HEK293 (cell line): Measurements from ENCODE around the gene SAE1.

Experiments
- KLF8 ChIP-seq: fragments of 450-650 bp; formaldehyde crosslinking; IDR thresholded peaks from 2 replicates; pipeline ENCODE4 v1.5.1; 2016; ENCODE audit warnings: missing biosample characterization, missing genetic modification characterization
- SCRT1 ChIP-seq: fragments of 450-650 bp; formaldehyde crosslinking; IDR thresholded peaks from 2 replicates; pipeline ENCODE4 v1.5.1; 2016; ENCODE audit warnings: missing biosample characterization, missing genetic modification characterization, borderline replicate concordance
- SP7 ChIP-seq: fragments of 450-650 bp; formaldehyde crosslinking; IDR thresholded peaks from 2 replicates; pipeline ENCODE4 v1.5.1; 2016; ENCODE audit warnings: missing biosample characterization, missing genetic modification characterization
- ZBTB26 ChIP-seq: fragments of 450-650 bp; formaldehyde crosslinking; optimal IDR thresholded peaks from 2 replicates; pipeline ENCODE3; 2016; ENCODE audit warnings: missing biosample characterization, mild to moderate bottlenecking, missing genetic modification characterization
- ZFHX2 ChIP-seq: fragments of 450-650 bp; formaldehyde crosslinking; conservative IDR thresholded peaks from 2 replicates; pipeline ENCODE4 v1.5.1; 2016; ENCODE audit warnings: missing biosample characterization, missing genetic modification characterization
- ZFP37 ChIP-seq: fragments of 450-650 bp; formaldehyde crosslinking; IDR thresholded peaks from 2 replicates; pipeline ENCODE4 v1.5.1; 2016; ENCODE audit warnings: missing biosample characterization, missing genetic modification characterization
- ZNF174 ChIP-seq: fragments of 450-650 bp; formaldehyde crosslinking; IDR thresholded peaks from 2 replicates; pipeline ENCODE4 v1.5.0; 2017; ENCODE audit warnings: missing biosample characterization, mild to moderate bottlenecking, missing genetic modification characterization
- ZNF24 ChIP-seq: fragments of 450-650 bp; formaldehyde crosslinking; IDR thresholded peaks from 2 replicates; pipeline ENCODE4 v1.5.1; 2016; ENCODE audit warnings: missing biosample characterization, missing genetic modification characterization
- ZNF335 ChIP-seq: fragments of 450-650 bp; formaldehyde crosslinking; conservative IDR thresholded peaks from 2 replicates; pipeline ENCODE4 v1.5.1; 2016; ENCODE audit warnings: missing biosample characterization, missing genetic modification characterization
- ZNF350 ChIP-seq: fragments of 450-650 bp; formaldehyde crosslinking; IDR thresholded peaks from 2 replicates; pipeline ENCODE4 v1.5.0; 2017; ENCODE audit warnings: missing biosample characterization, mild to moderate bottlenecking, missing genetic modification characterization
- ZNF391 ChIP-seq: fragments of 450-650 bp; formaldehyde crosslinking; IDR thresholded peaks from 2 replicates; pipeline ENCODE4 v1.5.1; 2016; ENCODE audit warnings: low read depth, missing biosample characterization, missing genetic modification characterization, borderline replicate concordance
- ZNF521 ChIP-seq: fragments of 450-650 bp; formaldehyde crosslinking; IDR thresholded peaks from 2 replicates; pipeline ENCODE4 v1.5.1; 2017; ENCODE audit warnings: missing biosample characterization, mild to moderate bottlenecking, missing genetic modification characterization
- ZNF580 ChIP-seq: fragments of 450-650 bp; formaldehyde crosslinking; IDR thresholded peaks from 2 replicates; pipeline ENCODE4 v1.5.1; 2016; ENCODE audit warnings: missing biosample characterization, missing genetic modification characterization
- ZNF596 ChIP-seq: fragments of 450-650 bp; IDR thresholded peaks from 2 replicates; pipeline ENCODE4 v1.5.0; 2018; ENCODE audit warnings: missing biosample characterization, mild to moderate bottlenecking, missing genetic modification characterization, moderate library complexity
- ZNF629 ChIP-seq: fragments of 450-650 bp; formaldehyde crosslinking; IDR thresholded peaks from 2 replicates; pipeline ENCODE4 v1.5.1; 2017; ENCODE audit warnings: missing biosample characterization, missing genetic modification characterization
- ZNF645 ChIP-seq: fragments of 450-650 bp; formaldehyde crosslinking; IDR thresholded peaks from 2 replicates; pipeline ENCODE4; 2016; ENCODE audit warnings: missing biosample characterization, missing genetic modification characterization
- ZNF701 ChIP-seq: fragments of 450-650 bp; formaldehyde crosslinking; IDR thresholded peaks from 2 replicates; pipeline ENCODE4 v1.5.1; 2016; ENCODE audit warnings: missing biosample characterization, missing genetic modification characterization
- TF ChIP-seq, protein P1 (sequence below): fragments of 450-650 bp; formaldehyde crosslinking; IDR thresholded peaks from 2 replicates; pipeline ENCODE4 v1.5.1; 2017; ENCODE audit warnings: missing biosample characterization, missing genetic modification characterization
- TF ChIP-seq, protein P2 (sequence below): fragments of 450-650 bp; formaldehyde crosslinking; IDR thresholded peaks from 2 replicates; pipeline ENCODE4 v1.5.1; 2017; ENCODE audit warnings: missing biosample characterization, mild to moderate bottlenecking, missing genetic modification characterization, moderate library complexity
- TF ChIP-seq, protein P3 (sequence below): fragments of 450-650 bp; formaldehyde crosslinking; IDR thresholded peaks from 2 replicates; pipeline ENCODE4 v1.5.1; 2016; ENCODE audit warnings: missing biosample characterization, missing genetic modification characterization
- TF ChIP-seq, protein P4 (sequence below): fragments of 450-650 bp; formaldehyde crosslinking; IDR thresholded peaks from 2 replicates; pipeline ENCODE4 v1.5.1; 2017; ENCODE audit warnings: missing biosample characterization, missing genetic modification characterization
- TF ChIP-seq, protein P5 (sequence below): fragments of 450-650 bp; formaldehyde crosslinking; IDR thresholded peaks from 2 replicates; pipeline ENCODE4 v1.5.0; 2017; ENCODE audit warnings: missing biosample characterization, missing genetic modification characterization, borderline replicate concordance
- TF ChIP-seq, protein P6 (sequence below): fragments of 450-650 bp; formaldehyde crosslinking; IDR thresholded peaks from 2 replicates; pipeline ENCODE4 v1.5.1; 2016; ENCODE audit warnings: missing biosample characterization, missing genetic modification characterization

The SAE1 gene

DNA sequence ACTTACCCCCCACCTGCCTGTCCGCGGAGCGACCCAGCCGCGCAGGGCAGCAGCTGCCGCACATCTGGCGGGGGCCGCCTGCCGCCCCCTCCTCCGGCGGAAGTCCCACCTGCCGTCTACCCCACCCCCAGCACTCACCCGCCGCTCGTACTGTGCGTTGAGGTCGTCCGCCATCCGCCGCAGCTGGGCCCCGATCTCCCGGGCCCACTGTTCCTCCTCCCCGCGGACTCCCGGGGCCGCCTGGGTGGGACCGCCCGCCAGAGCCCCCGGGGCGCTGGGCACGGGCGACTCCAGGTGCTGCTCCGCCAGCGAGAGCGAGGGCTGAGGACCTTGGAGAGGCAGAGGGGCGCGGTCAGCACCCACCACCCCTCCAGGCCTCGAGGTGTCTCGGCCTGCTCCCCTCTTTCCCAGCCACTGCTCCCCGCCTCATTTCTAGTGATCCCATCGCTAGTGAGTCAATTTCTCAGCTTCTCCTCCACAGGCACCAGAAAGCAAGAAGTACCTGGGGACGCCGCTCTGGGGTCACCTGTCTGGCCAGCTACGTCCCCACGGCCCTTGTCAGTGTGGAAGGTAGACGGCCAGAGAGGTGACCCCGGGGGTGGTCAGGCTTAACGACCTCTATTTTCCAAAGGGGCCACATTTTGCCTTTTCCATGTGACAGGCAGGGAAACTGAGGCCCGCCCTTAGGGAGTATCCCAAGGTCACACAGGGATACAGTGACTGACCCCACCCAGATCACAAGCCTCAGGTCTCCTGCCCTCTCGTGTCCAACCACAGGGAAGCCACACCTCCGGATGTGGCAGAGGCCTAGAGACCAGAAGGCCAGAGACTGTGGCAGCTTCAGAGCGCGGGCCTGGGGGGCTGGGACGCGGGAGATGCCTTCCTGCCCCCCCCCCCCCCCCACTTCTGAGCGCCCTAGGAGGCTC lies 96.1 kb downstream of the SAE1 start (continued):
- TF ChIP-seq, protein P1, sequence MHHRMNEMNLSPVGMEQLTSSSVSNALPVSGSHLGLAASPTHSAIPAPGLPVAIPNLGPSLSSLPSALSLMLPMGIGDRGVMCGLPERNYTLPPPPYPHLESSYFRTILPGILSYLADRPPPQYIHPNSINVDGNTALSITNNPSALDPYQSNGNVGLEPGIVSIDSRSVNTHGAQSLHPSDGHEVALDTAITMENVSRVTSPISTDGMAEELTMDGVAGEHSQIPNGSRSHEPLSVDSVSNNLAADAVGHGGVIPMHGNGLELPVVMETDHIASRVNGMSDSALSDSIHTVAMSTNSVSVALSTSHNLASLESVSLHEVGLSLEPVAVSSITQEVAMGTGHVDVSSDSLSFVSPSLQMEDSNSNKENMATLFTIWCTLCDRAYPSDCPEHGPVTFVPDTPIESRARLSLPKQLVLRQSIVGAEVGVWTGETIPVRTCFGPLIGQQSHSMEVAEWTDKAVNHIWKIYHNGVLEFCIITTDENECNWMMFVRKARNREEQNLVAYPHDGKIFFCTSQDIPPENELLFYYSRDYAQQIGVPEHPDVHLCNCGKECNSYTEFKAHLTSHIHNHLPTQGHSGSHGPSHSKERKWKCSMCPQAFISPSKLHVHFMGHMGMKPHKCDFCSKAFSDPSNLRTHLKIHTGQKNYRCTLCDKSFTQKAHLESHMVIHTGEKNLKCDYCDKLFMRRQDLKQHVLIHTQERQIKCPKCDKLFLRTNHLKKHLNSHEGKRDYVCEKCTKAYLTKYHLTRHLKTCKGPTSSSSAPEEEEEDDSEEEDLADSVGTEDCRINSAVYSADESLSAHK (tag by site-specific recombination), result peak; percentile 60
- TF ChIP-seq ZNF701 (tag by site-specific recombination), result no peak
- TF ChIP-seq ZFP37 (tag by site-specific recombination), result 0 out of 2 replicates have a peak, but pooled peaks have one; percentile 29
- TF ChIP-seq ZNF335 (tag by site-specific recombination), result no peak; the same call in 1 of the 2 replicates
- no peak for TF ChIP-seq SCRT1
- TF ChIP-seq, protein P2, sequence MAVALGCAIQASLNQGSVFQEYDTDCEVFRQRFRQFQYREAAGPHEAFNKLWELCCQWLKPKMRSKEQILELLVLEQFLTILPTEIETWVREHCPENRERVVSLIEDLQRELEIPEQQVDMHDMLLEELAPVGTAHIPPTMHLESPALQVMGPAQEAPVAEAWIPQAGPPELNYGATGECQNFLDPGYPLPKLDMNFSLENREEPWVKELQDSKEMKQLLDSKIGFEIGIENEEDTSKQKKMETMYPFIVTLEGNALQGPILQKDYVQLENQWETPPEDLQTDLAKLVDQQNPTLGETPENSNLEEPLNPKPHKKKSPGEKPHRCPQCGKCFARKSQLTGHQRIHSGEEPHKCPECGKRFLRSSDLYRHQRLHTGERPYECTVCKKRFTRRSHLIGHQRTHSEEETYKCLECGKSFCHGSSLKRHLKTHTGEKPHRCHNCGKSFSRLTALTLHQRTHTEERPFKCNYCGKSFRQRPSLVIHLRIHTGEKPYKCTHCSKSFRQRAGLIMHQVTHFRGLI (tag by site-specific recombination), result peak; percentile 50
- no peak for TF ChIP-seq ZNF596 (tag by site-specific recombination)
- peak; percentile 75 for TF ChIP-seq ZBTB26
- TF ChIP-seq ZNF391 (tag by site-specific recombination), result peak; percentile 73
- TF ChIP-seq ZNF645 (tag by site-specific recombination), result peak; percentile 76
- TF ChIP-seq, protein P3, sequence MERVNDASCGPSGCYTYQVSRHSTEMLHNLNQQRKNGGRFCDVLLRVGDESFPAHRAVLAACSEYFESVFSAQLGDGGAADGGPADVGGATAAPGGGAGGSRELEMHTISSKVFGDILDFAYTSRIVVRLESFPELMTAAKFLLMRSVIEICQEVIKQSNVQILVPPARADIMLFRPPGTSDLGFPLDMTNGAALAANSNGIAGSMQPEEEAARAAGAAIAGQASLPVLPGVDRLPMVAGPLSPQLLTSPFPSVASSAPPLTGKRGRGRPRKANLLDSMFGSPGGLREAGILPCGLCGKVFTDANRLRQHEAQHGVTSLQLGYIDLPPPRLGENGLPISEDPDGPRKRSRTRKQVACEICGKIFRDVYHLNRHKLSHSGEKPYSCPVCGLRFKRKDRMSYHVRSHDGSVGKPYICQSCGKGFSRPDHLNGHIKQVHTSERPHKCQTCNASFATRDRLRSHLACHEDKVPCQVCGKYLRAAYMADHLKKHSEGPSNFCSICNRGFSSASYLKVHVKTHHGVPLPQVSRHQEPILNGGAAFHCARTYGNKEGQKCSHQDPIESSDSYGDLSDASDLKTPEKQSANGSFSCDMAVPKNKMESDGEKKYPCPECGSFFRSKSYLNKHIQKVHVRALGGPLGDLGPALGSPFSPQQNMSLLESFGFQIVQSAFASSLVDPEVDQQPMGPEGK (tag by site-specific recombination), result peak; percentile 95
- peak; percentile 27; the same call in 1 of the 2 replicates for TF ChIP-seq ZNF629 (tag by site-specific recombination)
- no peak for TF ChIP-seq ZNF350 (tag by site-specific recombination)
- TF ChIP-seq KLF8 (tag by site-specific recombination), result peak; percentile 85; the same call in 1 of the 2 replicates
- no peak for TF ChIP-seq ZNF521
- TF ChIP-seq, protein P4, sequence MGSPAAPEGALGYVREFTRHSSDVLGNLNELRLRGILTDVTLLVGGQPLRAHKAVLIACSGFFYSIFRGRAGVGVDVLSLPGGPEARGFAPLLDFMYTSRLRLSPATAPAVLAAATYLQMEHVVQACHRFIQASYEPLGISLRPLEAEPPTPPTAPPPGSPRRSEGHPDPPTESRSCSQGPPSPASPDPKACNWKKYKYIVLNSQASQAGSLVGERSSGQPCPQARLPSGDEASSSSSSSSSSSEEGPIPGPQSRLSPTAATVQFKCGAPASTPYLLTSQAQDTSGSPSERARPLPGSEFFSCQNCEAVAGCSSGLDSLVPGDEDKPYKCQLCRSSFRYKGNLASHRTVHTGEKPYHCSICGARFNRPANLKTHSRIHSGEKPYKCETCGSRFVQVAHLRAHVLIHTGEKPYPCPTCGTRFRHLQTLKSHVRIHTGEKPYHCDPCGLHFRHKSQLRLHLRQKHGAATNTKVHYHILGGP (tag by site-specific recombination), result no peak
- peak; percentile 90 for TF ChIP-seq ZFHX2
- TF ChIP-seq, protein P5, sequence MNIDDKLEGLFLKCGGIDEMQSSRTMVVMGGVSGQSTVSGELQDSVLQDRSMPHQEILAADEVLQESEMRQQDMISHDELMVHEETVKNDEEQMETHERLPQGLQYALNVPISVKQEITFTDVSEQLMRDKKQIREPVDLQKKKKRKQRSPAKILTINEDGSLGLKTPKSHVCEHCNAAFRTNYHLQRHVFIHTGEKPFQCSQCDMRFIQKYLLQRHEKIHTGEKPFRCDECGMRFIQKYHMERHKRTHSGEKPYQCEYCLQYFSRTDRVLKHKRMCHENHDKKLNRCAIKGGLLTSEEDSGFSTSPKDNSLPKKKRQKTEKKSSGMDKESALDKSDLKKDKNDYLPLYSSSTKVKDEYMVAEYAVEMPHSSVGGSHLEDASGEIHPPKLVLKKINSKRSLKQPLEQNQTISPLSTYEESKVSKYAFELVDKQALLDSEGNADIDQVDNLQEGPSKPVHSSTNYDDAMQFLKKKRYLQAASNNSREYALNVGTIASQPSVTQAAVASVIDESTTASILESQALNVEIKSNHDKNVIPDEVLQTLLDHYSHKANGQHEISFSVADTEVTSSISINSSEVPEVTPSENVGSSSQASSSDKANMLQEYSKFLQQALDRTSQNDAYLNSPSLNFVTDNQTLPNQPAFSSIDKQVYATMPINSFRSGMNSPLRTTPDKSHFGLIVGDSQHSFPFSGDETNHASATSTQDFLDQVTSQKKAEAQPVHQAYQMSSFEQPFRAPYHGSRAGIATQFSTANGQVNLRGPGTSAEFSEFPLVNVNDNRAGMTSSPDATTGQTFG (tag by site-specific recombination), result no peak
- peak; percentile 61; the same call in 1 of the 2 replicates for TF ChIP-seq SP7 (tag by site-specific recombination)
- TF ChIP-seq ZNF174 (tag by site-specific recombination), result no peak
- TF ChIP-seq ZNF24 (tag by site-specific recombination), result peak; percentile 43; the same call in 1 of the 2 replicates
- TF ChIP-seq, protein P6, sequence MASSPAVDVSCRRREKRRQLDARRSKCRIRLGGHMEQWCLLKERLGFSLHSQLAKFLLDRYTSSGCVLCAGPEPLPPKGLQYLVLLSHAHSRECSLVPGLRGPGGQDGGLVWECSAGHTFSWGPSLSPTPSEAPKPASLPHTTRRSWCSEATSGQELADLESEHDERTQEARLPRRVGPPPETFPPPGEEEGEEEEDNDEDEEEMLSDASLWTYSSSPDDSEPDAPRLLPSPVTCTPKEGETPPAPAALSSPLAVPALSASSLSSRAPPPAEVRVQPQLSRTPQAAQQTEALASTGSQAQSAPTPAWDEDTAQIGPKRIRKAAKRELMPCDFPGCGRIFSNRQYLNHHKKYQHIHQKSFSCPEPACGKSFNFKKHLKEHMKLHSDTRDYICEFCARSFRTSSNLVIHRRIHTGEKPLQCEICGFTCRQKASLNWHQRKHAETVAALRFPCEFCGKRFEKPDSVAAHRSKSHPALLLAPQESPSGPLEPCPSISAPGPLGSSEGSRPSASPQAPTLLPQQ (tag by site-specific recombination), result peak; percentile 97
- TF ChIP-seq ZNF580 (tag by site-specific recombination), result peak; percentile 56; the same call in 1 of the 2 replicates
